ENCODE results near the gene HMX2.

Gene HMX2

DNA sequence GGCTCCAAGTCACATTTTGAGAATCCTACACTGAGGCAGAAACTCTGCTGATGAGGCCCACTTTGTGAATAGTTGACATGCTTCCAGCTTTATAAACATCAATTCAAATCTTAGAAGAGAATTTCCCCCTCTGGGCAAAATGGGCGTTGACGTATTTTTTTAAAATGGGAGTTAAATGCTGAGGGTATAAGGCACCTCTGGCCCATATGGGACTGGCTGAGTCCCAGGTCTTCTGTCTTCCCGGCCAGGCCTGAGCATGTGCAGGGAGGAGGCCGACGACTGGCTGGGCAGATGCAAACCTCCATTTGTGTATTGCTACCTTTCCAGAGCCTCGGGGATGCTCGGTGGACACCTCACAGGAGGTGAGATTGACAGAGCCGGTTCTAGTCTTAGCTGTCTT, 44.0 kb downstream of the HMX2 start:
- DNase-seq (ENCODE audit: low read depth in 3 of 3) = no peak

DNA sequence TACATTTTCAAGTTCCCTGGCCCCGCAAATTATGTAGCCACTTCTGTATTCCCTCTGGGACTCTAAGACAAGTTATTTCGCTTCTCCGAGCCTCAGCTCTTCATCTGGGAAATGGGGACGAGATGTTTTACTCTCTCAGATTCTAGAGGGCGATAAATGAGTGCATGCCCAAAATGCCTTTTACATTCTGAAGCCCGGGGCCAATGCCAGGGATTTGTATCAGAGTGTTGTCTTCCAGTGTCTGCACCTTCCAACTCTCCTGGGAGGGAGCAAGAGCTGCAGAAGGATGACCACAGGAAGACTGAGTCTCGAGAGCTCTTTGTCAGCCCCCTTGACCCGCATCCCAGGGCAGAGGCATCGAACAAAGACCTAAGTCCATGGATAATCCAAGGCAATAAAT, 46.1 kb downstream of the HMX2 start:
- no peak for DNase-seq (ENCODE audit: low read depth in 3 of 3)
